NCI-H1092 (cell line): ENCODE results near the gene SSR4.
"Not testable (repeated sequence)": the region's sequence is repeated elsewhere in the genome, so short reads cannot be mapped to it uniquely, and the experiment has no call there.

Experiments
- DNase-seq: peaks from one replicate; lab custom pipeline; 2025; lab: John Stamatoyannopoulos, UW

Gene SSR4

DNA sequence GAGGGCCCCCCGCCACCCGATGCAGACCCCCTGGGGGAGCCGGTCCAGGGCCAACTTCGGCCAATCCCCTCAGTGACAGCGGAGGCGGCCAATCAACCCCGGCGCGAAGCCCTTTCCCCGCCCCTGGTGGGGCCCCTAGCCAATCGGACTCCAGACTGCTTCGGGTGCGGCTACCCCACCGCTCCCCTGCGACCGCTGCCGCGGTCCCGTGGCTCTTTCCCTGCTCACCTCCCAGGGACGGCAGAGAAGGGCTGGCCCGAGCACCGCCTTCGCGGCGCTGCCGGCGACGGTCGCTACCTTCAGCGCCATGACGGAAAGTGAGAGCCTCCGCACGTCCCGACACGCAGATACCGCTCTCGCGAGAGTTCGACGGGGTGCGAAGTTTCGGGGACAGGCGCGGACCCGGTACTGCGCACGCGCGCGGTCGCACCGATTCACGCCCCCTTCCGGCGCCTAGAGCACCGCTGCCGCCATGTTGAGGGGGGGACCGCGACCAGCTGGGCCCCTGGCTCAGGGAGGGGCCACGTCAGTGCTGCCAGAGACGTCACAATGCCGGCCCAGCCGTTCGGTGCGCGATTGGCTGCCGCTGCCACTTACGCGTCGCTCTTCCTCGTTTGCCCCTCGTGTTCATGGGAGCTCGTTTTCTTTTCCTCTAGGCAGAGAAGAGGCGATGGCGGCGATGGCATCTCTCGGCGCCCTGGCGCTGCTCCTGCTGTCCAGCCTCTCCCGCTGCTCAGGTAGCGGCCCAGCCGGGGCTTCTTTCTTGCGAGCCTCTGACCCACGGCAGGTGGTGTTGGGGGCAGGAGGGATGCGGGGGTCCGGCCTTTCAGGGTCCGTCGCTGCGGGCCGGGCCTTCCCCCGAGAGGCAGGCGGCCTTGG is at the start of gene SSR4, which contains the start of gene IDH3G:
TSS of gene SSR4 (plus strand) at position 651 of the 879 bp plus-strand sequence. CDS start at position 671, 20 bp downstream.
TSS of gene IDH3G (minus strand) at position 358 of the 879 bp plus-strand sequence. CDS start at position 309, 49 bp downstream.
- peak; percentile 97 for DNase-seq

DNA sequence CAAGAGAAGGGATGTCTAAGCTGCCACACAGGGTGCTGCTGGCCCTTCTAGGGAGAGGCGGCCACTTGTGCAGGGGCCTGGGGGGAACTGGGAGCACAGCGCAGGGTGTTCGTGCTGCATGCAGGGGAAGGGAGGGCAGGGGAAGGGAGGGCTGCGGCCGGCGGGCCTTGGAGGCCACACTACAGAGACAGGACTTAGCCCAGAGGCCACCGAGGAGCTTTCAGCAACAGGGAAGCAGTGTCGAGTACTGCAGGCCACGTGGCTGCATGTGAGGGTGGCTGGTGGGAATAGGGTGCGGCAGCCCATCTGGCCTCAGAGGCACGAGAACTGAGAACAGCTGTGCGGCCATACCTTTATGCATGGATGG is 49.4 kb upstream of the SSR4 start:
- DNase-seq, result not testable (repeated sequence)

DNA sequence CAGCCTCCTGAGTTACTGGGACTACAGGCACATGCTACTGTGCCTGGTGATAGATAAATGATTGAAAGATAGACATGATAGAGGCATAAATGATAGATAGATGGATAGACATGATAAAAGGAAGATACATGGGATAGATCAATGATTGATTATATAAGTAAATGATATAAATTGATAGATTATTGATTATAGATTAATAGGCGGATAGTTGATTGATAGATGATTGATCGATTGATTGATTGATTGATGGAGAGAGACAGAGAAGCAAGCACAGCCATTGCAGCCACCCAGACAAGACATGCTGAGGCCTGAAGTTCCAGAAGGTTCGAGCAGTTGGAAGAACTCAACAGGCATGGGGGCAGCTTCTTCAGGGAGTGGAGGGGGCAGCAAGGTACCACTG is 48.1 kb upstream of the SSR4 start:
- no peak for DNase-seq

DNA sequence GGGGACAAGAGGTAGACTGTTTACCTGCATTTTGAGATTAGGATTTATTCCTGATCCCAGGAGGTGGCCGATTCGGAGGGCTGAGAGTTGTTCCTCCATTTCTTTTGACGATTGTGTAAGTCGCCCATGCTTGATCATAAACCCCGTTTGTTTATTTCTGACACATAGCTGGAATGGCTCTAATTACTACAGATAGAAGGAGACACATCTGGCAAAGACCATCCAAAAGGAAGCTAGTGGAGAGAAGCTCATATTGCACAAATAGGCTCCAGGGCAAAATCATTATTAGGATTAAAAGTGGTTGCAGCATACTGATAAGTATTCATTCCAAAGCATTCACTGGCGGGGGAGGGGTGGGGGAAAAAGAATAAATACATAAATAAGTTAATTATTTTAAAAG is 47.5 kb upstream of the SSR4 start:
- not testable (repeated sequence) for DNase-seq

DNA sequence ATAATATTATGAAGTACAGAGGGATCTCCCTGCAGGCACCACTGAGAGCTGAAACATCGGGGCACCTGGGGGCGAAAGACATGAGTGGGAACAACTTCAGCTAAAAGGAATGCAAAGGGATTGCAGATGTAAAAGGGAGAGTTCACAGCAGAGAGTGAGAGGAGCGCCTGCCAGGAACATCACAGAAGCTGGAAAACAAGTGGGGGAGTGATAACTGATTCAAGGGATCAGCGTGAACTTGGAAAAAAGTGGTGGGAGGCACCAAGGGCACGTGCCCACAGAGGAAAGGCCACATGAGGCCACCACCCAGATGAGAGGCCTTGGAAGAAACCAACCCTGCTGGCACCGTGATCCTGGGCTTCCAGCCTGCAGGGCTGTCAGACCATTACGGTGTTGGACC is 45.5 kb upstream of the SSR4 start:
- DNase-seq, result not testable (repeated sequence)

DNA sequence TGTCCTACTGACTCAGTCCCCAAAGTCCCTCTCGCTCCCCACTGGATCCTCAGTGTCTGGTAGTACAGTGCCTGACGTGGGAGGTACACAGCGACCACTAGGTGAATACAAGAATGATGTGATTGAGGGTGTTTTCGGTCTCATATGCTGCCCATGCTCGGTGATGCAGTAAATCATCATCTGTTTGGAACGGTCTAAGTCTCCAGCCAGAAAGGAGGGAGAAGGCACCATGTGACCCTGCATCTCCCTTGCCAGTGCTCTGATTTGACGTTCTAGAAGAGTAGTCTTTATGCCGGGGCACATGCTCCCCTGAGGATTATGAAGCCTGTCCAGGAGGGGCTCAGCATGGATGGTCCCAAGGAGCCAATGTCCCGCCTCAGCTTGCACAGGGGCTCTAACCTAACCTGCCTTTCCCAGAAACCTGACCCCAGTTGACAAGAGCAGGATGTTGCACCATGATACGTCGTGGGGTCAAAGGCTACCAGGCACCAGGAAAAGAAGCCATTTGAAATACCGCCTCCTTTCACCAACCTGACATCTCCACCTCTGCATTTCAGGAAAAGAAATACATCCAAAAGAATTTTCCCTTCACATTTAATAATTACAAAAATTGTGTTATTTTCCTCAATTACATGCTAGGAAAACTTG is 44.2 kb upstream of the SSR4 start:
- DNase-seq, result no peak

DNA sequence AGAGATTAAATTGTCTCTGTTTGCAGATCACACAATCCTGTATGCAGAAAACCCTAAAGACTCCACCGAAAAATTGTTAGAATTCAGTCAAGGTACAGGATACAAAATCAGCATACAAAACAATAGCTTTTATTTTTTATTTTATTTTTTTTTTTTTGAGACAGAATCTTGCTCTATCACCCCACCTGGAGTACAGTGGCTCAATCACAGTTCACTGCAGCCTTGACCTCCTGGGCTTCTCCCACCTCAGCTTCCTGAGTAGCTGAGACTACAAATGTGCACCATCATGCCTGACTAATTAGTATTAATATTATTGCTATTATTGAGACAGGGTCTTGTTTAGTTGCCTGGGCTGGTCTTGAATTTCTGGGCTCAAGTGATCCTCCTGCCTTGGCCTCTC is 39.3 kb upstream of the SSR4 start:
- DNase-seq, result no peak

DNA sequence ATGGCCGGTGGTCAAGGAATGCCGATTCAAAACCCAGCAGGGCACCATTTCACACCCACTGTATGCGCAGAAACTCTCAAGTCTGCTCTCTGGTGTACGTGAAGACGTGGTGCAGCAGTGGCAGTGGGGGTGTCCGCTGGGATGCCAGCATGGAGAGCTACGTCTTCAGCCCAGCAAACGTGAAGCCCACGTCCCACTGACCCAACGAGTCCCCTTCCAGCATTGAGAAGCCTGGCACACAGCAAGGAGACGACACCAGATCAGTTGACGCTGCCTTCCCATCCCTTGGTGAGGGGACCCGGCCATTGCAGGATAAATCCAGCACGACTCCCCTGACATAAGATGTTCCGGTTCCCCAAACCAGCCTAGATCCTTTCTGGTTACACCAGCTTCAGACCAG is 32.6 kb upstream of the SSR4 start:
- DNase-seq, result no peak

DNA sequence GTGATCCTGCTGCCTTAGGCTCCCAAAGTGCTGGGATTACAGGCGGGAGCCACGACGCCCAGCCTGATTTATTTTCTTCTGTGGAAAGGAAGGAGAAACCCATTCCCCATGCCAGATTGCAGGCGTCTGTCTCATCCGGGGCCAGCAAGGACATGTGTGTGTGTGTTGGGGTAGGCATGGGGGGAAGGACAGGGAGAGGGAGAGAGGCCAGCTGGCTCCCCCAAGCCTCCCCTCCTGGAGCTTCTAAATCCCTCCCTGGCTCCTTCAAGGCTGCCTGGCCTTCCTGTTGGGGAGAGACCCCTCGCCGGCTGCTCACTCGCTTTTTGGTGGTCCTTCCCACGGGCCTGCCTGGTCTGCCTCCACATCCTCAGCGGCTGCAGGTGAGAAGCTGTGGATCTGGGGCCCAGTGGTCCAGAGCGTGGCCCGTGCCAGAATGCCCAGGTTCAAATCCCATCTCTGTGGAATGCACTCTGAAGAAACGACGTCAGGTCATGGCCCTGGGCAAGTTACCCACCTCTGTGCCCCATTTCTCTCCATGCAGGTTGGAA is 31.8 kb upstream of the SSR4 start:
- no peak for DNase-seq

DNA sequence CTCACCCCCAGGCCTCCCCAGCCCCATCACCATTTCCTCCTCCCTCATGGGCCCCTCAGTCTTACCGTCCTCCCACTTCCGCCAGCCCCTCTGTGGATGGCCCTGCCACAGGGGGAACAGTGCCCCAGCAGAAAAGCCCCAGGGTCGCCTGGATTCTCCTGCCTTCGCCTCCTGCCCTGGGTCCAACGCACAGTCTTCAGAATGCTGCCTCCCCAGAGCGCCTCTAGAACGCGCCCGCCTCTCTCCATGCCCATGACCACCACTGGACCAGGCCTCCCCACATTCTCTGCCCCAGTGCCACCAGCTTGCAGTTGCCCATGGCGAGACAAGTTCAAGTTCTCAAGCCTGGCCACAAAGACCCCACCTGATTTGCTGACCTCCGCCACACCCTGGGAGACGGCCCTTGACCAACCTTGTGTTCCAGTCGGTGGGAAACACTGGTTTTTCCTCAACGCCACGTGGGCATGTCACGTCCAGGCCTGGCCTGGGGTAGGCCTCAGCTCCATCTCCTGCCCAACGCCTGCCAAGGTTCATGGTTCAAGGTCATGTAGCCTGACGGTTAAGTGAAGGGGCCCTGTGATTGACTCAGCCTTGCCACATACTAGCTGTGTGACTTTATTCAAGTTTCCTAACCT is 31.1 kb upstream of the SSR4 start:
- no peak for DNase-seq

DNA sequence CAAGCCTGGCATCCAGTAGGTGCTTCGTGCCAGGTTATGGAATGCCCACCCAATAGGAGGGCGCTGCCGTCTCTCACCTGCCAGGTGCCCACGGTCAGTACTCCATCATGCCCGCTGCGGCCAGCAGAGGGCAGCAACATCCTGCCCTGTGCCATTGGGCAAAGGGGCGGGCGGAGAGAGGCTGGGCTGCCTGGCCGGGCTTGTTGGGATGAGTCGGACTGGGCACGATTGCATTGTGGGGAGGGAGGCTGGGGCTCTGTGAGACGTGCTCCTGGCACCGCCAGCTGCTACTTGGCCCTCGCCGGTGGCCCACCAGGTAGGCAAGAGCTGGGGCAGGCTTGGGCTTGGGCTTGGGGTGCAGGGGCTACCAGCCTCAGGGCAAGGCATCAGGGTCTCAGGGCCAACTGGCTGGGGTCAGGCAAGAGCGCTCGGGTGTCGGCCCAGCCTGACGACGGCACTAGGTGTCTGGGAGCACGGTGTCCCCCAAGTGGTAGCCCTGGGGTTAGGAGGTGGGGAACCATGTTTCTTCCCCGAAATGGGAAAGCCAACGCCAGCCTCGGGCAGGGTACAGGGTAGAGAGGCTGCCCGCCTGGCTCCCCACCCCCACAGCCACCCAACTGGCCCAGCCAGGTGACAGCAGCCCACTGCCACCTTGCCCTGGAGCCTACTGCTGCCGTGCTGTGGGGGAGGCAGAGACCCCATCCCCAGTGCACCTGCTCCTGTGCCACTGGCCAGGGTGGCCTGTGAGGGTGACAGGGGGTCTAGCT is 30.3 kb upstream of the SSR4 start, which contains the start of gene PLXNB3:
TSS of gene PLXNB3 (plus strand) at position 261 of the 767 bp plus-strand sequence. CDS start 1,287 bp downstream, outside the sequence.
- peak; percentile 69 for DNase-seq

DNA sequence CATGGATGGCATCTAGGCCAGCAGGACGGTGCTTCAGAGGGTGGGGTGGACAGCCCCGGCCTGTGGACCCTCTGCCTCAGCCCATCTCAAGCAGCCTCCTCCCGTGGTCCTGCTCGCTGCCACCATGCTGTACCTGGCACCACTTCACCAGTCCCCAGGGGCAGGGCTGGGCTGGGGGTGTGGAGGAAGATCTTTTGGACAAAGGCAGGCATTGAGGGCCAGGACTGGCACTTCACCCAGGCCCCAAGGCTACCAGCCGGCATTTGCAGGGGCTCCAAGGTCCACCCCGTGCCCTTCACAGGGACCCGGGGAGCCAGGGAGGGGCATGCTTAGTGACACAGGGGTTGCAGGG is 29.7 kb upstream of the SSR4 start:
- no peak for DNase-seq

DNA sequence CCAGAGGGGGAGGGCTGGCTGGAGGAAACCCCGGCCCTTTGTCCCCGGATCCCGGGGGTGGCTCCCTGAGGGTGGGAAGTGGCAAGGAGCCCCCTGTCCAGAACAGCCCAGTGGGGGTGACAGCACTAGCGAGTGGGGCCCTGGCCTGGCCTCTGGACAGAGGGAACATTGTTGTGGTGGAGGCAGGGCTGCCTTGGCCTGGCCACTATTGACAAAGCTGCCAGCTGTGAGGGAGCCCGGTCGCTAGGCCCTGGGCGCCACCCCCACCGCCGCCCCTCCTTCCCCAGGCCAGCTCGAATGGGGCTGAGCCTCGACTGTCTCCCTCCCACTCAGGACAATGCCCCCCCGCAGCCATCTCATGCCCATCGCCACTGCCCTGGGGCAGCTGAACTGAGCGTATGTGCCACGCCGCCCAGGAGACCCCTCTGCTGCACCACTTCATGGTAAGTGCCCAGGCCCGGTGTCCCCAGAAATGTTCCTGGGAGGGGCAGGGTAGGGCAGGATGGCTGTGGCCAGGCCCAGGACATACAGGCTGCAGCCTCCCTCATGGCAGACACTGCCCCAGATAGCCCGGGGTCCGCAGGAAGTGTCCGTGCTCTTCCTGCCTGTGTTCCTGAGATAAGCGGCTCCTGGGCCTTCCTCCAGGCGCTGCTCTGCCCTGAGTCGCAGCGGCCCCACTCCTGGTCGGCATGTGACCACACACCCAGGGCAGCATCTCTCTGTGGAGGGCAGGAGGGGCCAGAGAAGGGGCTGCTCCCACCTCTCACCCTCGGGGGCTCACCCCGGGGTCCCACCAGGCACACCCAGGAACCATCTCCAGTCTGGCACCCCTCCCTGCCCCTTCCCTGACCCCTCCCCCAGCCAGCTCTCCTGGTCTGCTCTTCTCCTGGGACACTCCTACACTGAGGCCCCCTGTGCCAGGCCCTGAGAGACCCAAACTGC is 29.1 kb upstream of the SSR4 start:
- DNase-seq, result peak; percentile 6

DNA sequence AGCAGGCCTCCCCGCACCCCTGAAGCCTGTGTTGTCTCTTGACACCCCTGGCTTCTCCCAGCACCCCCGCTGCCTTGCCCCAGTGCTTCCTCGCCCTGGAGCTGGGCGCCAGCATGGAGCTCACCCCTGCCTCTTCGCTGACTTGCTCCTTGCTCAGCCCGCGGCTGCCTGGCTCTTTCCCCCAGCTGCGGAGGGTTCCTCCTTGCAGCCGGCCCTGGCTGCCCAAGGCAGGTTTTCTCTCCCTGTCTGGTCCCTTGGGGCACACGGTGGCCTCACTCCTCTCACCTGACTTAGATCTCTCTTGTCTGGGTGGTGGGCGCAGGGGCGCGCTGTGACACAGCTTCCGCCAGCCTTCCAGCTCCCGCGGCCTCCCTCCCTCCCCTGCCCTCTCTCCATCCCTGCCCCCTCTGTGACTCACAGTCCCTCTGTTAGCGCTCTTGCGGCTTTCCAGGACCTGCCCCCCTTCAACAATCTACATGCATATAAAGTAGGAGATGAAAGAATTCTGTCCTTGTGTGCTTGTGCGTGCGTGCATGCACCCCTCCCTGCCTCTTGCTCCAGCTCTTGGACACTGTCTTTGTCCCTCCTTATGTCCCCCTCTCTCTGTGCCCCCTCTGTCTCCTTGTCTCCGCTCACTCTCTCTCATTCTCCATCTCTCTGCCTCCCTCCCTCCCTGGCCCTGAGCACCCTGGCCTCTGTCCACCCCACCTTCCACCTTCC is 28.2 kb upstream of the SSR4 start:
- peak; percentile 48 for DNase-seq

DNA sequence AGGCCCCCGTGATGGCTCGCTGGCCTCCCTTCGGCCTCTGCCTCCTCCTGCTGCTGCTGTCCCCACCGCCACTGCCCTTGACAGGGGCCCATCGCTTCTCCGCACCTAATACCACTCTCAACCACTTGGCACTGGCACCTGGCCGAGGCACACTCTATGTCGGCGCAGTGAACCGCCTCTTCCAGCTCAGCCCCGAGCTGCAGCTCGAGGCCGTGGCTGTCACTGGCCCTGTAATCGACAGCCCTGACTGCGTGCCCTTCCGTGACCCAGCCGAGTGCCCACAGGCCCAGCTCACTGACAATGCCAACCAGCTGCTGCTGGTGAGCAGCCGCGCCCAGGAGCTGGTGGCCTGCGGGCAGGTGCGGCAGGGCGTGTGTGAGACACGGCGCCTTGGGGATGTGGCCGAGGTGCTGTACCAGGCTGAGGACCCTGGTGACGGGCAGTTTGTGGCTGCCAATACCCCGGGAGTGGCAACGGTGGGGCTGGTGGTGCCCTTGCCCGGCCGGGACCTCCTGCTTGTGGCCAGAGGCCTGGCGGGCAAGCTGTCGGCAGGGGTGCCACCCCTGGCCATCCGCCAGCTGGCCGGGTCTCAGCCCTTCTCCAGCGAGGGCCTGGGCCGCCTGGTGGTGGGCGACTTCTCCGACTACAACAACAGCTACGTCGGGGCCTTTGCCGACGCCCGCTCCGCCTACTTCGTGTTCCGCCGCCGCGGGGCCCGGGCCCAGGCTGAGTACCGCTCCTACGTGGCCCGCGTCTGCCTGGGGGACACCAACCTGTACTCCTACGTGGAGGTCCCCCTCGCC is 27.4 kb upstream of the SSR4 start:
- peak; percentile 73 for DNase-seq

DNA sequence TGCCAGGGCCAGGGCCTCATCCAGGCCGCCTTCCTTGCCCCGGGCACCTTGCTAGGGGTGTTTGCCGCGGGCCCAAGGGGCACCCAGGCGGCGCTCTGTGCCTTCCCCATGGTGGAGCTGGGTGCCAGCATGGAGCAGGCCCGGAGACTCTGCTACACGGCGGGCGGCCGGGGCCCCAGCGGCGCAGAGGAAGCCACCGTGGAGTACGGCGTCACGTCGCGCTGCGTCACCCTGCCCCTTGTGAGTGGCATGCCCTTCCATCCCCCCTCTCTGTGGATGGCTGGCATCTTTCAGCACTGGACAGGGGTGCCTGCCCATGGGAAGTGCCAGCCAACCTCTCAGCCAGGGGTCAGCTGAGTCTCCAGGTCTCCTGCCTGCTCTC is 26.8 kb upstream of the SSR4 start:
- no peak for DNase-seq

DNA sequence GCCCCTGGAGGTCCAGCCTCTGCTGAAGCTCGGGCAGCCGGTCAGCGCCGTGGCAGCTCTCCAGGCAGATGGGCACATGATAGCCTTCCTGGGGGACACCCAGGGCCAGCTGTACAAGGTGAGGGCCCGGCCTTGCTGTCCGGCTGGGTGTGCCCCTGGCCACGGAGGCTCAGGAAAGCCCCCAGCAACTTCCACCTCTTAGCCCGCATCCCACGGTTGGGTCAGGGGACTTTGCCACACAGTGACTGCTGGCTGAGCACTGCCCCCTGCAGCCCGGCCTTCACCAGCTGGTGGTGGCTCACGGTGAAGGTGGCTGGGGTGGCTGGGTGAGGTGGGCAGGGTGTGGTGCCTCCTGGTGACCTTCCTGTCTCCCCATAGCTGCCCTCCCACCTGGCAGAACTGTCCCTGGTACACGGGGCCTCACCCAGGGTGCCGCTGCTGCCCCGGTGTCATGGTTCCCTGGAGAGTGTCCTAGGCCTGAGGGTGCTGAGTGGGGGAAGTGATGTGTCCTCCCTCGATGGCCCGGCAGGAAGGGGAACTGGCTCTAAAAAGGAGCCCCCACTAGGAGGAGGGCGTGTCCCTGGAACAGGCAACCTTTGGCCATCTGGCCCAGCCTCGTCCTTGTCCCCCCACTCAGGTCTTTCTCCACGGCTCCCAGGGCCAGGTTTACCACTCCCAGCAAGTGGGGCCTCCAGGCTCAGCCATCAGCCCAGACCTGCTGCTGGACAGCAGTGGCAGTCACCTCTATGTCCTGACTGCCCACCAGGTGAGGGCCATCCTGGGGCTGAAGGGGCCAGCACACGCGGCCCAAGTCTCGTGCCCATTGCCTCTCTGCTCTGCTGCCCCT is 25.9 kb upstream of the SSR4 start:
- no peak for DNase-seq
